NCI-H1694 (cell line): Measurements from ENCODE around the gene MND1.

Experiments
- DNase-seq: peaks from one replicate; lab custom pipeline; 2025; lab: John Stamatoyannopoulos, UW

The MND1 gene

GRCh38 chr4:153346563-153346962 is 2.1 kb downstream of the MND1 start:
- DNase-seq: no peak

GRCh38 chr4:153347117-153347516 is 2.6 kb downstream of the MND1 start:
- no peak for DNase-seq

- DNase-seq: no peak
These were observed 3.5 kb downstream of the MND1 start for GRCh38 chr4:153348006-153348405.

- no peak for DNase-seq
These were observed 4.8 kb downstream of the MND1 start for GRCh38 chr4:153349206-153349805.

GRCh38 chr4:153362184-153362583 is 17.7 kb downstream of the MND1 start:
- DNase-seq: no peak

GRCh38 chr4:153364061-153364460 is 19.6 kb downstream of the MND1 start:
- DNase-seq: no peak

GRCh38 chr4:153365003-153365402 is 20.5 kb downstream of the MND1 start:
- no peak for DNase-seq

GRCh38 chr4:153366486-153366885 is 22.0 kb downstream of the MND1 start:
- DNase-seq: no peak

- DNase-seq: no peak
These were observed 22.6 kb downstream of the MND1 start for GRCh38 chr4:153367092-153367491.

- no peak for DNase-seq
These were observed 24.5 kb downstream of the MND1 start for GRCh38 chr4:153369021-153369420.

GRCh38 chr4:153371701-153372234 is 27.3 kb downstream of the MND1 start:
- DNase-seq: no peak

GRCh38 chr4:153372967-153373562 is 28.6 kb downstream of the MND1 start:
- DNase-seq: no peak

GRCh38 chr4:153374442-153374841 is 30.0 kb downstream of the MND1 start:
- no peak for DNase-seq

- DNase-seq: no peak
These were observed 30.8 kb downstream of the MND1 start for GRCh38 chr4:153375303-153375702.

GRCh38 chr4:153383131-153383530 is 38.6 kb downstream of the MND1 start:
- no peak for DNase-seq

- no peak for DNase-seq
These were observed 39.7 kb downstream of the MND1 start for GRCh38 chr4:153384160-153384559.

- no peak for DNase-seq
These were observed 41.3 kb downstream of the MND1 start for GRCh38 chr4:153385784-153386183.

- DNase-seq: no peak
These were observed 43.5 kb downstream of the MND1 start for GRCh38 chr4:153387981-153388380.

- DNase-seq: no peak
These were observed 48.9 kb downstream of the MND1 start for GRCh38 chr4:153393397-153393796.

- no peak for DNase-seq
These were observed 50.5 kb downstream of the MND1 start for GRCh38 chr4:153394945-153395344.

GRCh38 chr4:153398713-153399112 is 54.2 kb downstream of the MND1 start:
- DNase-seq: no peak

- no peak for DNase-seq
These were observed 54.9 kb downstream of the MND1 start for GRCh38 chr4:153399358-153399757.

- no peak for DNase-seq
These were observed 57.0 kb downstream of the MND1 start for GRCh38 chr4:153401501-153401900.

GRCh38 chr4:153402366-153402765 is 57.9 kb downstream of the MND1 start:
- no peak for DNase-seq
